KBM-7 (cell line): ENCODE data around the gene RASGRF1.
A peak's percentile ranks its signal among the peaks of the same experiment; 100 is the strongest.

Source experiments
- DNase-seq: peaks from one replicate; pipeline ENCODE4 v3.0.0-alpha.2; 2015
- in situ Hi-C: fragments of 300-500 bp; cut with MboI; formaldehyde crosslinking; loops from 2 replicates; pipeline ENCODE4 v1.14.3; 2020; ENCODE audit warnings: low sequenced_read_pairs, low pct_unique_long_range_greater_than_20kb, mixed read lengths

Gene RASGRF1

DNA sequence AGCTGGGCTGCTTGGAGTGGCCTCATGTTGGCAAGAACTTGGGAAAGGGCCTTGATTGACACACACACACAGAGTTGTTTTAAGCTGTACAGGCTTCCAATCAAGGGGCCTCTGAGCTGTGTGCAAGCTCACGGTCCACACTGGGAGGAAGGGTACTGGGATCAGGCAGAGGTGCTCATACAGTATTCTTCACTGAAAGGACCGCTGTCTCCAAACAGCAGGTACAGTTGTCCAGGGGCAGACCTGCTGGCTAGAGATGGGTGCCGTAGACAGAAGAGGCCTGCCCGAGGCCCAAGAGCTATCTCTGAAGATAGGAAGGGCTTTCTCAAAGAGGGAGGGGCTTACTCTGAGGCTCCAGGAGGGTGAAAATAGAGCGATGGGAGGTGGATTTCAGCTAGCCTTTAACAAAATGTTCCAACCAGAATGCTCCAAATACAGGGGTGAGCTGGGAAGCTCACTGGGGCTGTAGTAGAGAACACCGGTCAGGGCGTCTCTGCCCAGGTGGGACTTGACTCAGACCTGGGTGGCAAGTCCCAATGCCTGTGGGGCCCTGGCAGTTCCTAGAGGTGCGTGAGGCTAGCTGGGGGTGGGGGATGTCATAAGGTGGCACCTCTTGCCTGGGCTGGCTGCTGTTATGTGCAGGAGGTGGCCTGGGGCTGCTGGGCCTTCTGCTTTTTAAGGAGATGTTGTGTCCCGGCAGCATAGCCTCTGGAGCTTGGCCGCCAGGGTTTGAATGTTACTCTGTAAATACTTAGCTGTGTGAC is 42.7 kb downstream of the RASGRF1 start:
- in situ Hi-C loops = no loop called here
- no peak for DNase-seq

DNA sequence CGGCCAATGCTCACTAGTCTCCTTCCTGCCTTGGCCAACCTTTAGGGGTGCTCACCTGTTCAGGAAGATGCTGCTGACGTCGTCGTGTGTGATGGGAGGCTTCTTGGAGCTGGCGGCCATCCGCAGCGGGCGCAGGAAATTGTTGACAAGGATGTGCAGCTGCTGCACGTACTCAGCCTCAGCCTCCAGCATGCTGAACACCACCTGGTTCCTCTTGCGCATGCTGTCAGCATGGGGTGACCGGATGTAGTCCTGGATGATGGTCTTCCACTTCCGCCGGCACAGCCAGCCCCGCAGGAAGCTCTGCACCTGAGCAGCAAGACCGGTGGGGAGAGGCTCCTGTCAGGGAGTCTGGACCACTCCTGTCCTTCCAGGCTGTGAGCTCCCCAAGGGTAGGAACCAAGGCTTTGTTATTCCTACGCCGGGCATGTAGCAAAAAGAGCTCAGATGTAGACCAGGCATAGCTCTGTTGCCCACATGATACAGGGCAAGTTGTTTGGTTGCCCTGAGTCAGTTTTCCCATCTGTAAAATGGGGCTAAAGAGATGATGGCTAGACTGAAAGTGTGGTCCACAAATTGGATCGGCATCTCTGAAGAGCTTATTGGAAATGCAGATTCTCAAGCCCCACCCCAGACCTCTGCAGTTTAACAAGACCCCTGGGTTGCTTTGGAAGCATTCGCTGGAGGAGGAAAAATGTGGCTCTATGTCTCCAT is 43.7 kb downstream of the RASGRF1 start:
- in situ Hi-C loops = no loop called here
- no peak for DNase-seq

DNA sequence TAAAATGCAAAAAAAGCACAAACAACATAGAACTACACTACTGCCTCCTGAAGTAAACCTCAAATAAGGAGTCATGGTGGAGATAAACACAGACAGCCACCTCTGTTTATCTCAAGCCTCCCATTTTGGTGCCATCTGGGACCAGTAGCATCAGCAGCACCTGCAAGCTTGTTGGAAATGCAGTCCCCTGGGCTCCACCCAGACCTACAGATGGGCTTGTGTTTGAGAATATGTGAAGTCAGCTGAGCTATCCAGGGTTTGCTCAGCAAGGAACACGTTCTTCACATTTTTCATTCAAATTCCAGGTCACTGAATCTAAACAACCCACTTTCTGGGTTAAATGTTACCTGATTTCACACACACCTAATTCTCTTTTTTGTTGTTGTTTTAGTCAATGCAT is 45.5 kb downstream of the RASGRF1 start:
- in situ Hi-C loops = no loop called here
- DNase-seq = no peak

GRCh38 chr15:79042213-79042928 is 48.2 kb downstream of the RASGRF1 start:
- in situ Hi-C loops = no loop called here
- DNase-seq = no peak

GRCh38 chr15:79041601-79042168 is 48.9 kb downstream of the RASGRF1 start:
- no peak for DNase-seq
- in situ Hi-C loops = no loop called here

DNA sequence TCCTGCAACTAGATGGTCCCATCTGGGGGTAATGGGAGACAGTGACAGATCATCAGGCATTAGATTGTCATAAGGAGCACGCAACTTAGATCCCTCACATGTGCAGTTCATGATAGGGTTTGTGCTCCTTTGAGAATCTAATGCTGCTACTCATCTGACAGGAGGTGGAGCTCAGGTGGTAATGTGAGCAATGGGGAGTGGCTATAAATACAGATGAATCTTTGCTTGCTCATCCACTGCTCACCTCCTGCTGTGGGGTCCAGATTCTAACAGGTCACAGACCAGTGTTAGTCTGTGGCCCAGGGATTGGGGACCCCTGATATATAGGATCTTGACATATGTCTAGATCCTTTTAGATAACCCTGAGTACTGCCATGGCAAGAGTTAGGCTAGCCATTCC is 52.7 kb downstream of the RASGRF1 start:
- in situ Hi-C loops = no loop called here
- DNase-seq = no peak

DNA sequence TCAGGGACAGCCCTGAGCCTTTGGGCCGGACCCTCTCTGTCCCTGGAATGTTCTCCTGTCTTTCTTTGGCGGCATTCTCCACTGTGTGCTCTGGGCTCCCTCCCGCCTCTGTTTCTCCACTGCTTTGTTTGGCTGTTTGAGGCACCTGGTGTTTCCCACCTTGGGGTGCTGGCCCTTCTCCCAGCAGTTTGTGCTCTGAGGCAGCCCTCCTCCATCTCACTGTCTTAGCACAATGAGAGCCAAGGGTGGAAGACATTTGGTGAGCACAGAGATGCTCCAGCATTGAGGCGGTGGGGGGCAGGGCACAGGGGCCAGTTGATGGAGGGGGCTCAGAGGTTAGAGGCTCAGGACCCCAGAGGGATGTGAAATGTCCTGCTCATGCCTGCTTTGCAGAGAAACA is 54.3 kb downstream of the RASGRF1 start:
- in situ Hi-C loops = no loop called here
- DNase-seq = no peak

- no peak for DNase-seq
- in situ Hi-C loops = no loop called here
These were observed 54.8 kb downstream of the RASGRF1 start for GRCh38 chr15:79035814-79036213.

DNA sequence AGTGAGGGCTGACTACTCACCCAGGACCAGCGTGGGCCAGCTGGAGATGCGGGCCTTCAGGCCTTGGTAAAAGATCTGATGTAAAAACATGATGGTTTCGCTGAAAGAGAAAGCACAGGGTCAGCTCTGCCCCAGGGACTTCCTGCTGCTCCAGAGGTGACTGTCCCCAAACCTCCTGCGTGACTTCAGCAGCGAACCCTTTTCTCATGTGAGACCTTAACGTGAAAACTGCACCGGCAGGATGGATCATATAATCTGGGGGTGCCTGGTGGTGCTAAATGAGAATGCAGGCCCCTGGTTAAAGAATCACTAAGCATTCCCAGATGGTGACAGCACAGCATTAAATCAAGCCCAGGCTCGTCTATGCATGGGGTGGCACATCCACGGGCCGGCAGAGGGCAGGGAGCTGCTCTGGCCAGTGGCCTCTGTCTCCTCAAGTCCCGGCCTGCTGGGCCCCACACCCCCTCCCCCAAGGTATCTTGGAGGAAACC is 55.4 kb downstream of the RASGRF1 start:
- in situ Hi-C loops = no loop called here
- DNase-seq = no peak

GRCh38 chr15:79034284-79034683 is 56.3 kb downstream of the RASGRF1 start:
- no peak for DNase-seq
- in situ Hi-C loops = no loop called here

DNA sequence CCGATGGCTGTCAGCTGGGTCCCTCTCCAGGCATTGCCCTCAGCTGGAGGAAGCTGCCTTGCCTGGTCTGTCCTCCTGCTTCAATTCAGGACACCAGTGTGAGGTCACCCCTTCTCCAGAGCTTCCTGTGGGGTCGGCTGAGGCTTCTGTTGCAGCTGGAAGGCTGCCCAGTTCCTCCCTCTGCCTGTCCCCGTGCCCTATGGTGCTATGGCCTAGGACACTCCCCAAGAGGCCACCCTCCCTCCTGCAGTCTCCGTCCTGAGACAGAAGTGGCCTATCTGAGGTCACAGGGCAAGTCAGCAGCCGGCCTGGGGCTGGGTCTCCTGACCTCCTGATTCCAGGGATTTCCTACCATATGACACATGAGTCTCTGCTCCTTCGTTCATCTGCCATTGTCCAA is 57.9 kb downstream of the RASGRF1 start:
- in situ Hi-C loops = no loop called here
- DNase-seq = peak; percentile 36

DNA sequence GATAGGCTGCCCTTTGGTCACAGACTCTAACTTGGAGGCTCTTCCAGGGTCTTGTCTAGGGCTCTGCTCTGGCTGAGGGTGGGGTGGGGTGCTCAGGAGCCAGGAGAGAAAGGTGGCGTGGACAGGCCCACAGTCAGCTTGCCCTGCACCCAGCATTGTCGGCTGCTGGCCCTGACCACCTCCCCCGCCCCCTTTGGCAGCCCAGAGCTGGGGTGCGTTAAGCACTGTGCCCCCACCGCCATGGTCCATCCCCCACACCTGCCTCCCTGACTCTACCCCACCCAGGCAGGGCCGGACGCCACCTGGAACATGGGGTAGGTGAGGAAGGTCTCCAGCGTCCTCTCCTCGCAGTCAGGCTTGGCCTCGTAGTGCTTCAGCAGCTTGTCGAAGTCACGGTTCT is 58.8 kb downstream of the RASGRF1 start:
- in situ Hi-C loops = no loop called here
- DNase-seq = no peak

GRCh38 chr15:79031201-79031600 is 59.4 kb downstream of the RASGRF1 start:
- DNase-seq = no peak
- in situ Hi-C loops = no loop called here

DNA sequence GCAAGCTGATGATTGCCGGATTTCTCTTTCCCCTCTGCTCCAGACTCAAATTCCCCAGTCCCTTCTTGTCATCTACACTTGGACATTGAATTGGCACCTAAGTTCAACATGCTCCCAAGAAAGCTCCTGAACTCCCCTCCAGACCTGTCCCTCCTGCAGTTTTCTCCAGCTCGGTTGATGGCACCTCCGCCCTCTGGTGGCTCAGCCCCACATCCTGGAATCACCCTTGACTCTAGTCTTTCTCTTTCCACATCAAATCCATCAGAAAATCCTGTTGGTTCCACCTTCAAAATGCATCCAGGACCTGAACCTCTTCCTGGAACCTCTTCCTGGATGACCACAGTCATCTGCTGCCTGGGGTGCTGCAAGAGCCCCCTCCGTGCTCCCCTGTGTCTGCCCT is 60.1 kb downstream of the RASGRF1 start:
- in situ Hi-C loops = no loop called here
- DNase-seq = no peak

DNA sequence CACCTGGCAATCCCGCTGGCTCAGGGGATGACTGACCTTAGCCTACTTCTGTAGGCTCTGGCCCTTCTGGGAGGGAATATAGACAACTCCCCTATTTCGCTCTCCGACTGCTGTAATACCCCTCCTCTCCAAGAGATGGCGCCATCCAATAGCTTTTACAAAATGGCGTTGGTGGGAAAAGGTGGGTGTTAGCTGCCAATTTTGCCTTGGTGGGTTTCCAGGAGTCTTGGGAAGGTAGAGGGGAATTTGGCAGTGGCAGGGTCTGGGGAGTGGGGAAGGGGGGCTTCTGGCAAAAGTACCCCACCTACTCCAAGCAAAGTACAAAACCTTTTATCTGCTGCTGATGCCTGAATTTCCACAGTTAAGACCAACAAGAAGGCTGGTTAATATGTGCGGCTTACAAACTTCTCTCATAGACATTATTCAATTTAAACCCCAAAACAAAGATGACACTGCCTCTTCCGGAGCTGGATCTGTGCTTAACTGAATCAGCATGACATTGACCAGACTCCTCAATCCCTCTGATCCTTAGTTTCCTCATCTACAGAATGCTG is 62.1 kb downstream of the RASGRF1 start:
- in situ Hi-C loops = loop anchor here (10.0 kb wide), 2 partner anchors 124 to 156 kb away; no protein-coding TSS in a partner anchor
- peak; percentile 89 for DNase-seq

DNA sequence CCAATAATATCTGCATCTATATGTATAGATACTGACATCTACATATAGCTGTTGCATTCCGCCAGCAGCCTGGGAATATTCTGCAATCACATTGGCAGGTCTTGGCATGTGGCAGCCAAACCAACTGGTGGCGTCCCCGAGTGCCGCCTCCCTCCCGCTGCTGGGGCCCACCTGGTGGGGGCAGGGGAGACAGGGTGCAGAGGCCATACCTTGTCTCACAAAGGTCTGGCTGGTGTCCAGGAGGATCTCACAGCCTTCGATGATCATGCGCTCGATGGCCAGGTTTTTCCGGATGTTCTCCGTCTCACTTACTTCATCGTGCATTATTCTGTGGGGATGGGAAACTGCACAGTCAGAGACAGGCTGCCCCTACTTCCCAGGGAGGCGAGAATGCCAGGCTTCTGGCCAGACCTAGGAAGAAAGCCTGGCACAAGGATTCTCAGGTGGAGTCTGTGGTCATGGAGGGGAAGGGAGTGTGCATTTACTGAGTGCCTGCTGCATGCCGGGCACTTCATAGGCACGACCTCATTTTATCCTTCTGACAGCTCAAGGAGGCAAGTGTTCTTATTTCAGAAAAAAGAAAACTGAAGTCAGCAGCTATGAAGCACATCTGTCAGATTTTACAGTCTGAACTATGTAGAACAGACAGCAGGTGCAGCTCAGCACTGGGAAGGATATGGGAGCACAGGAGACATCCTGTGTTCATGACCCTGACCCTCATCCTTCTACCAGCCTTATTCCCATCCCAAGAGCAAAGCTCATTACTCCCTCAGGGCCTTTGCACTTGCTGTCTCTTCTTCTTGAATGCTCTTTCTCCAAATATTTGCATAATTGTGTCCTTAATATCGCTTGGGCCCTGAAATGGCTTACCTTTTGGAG is 62.8 kb downstream of the RASGRF1 start:
- in situ Hi-C loops = loop anchor here (10.0 kb wide), 2 partner anchors 123 to 157 kb away; no protein-coding TSS in a partner anchor
- no peak for DNase-seq

- DNase-seq = no peak
- in situ Hi-C loops = loop anchor here (10.0 kb wide), 2 partner anchors 121 to 159 kb away; no protein-coding TSS in a partner anchor
These were observed 64.8 kb downstream of the RASGRF1 start for GRCh38 chr15:79025802-79026201.

GRCh38 chr15:79025201-79025600 is 65.4 kb downstream of the RASGRF1 start:
- in situ Hi-C loops = loop anchor here (10.0 kb wide), 2 partner anchors 120 to 160 kb away; no protein-coding TSS in a partner anchor
- DNase-seq = peak; percentile 89
